NCI-H446 (cell line): Measurements from ENCODE around the gene TMEM26.

Experiments used
- DNase-seq, 2 experiments: peaks; one replicate each; lab custom pipeline; 2025; lab: John Stamatoyannopoulos, UW

The TMEM26 gene

GRCh38 chr10:61460835-61461234, 7.7 kb upstream of the TMEM26 start:
- DNase-seq = no peak

GRCh38 chr10:61458031-61458430, 4.8 kb upstream of the TMEM26 start:
- no peak for DNase-seq

GRCh38 chr10:61456095-61456789, 3.1 kb upstream of the TMEM26 start:
- DNase-seq = no peak

- no peak for DNase-seq
These were observed 2.5 kb upstream of the TMEM26 start for GRCh38 chr10:61455656-61456055.

GRCh38 chr10:61454541-61454940, 1.4 kb upstream of the TMEM26 start:
- DNase-seq = no peak

GRCh38 chr10:61452151-61452651, 980 bp downstream of the TMEM26 start:
- no peak for DNase-seq

GRCh38 chr10:61451357-61451756, 1.8 kb downstream of the TMEM26 start:
- no peak for DNase-seq

- peak in 1 of 2 experiments; percentile 6 for DNase-seq
These were observed 4.2 kb downstream of the TMEM26 start for GRCh38 chr10:61448841-61449600.

- no peak for DNase-seq
These were observed 5.1 kb downstream of the TMEM26 start for GRCh38 chr10:61448091-61448490.

- no peak for DNase-seq
These were observed 14.0 kb downstream of the TMEM26 start for GRCh38 chr10:61439058-61439609.

- no peak for DNase-seq
These were observed 14.8 kb downstream of the TMEM26 start for GRCh38 chr10:61438141-61438988.

- DNase-seq = no peak
These were observed 30.0 kb downstream of the TMEM26 start for GRCh38 chr10:61423178-61423577.

- no peak for DNase-seq
These were observed 35.5 kb downstream of the TMEM26 start for GRCh38 chr10:61417661-61418060.

- no peak for DNase-seq
These were observed 37.4 kb downstream of the TMEM26 start for GRCh38 chr10:61415824-61416223.

GRCh38 chr10:61411706-61412105, 41.5 kb downstream of the TMEM26 start:
- DNase-seq = no peak

GRCh38 chr10:61410353-61411070, 42.7 kb downstream of the TMEM26 start:
- no peak for DNase-seq

GRCh38 chr10:61409157-61409556, 44.0 kb downstream of the TMEM26 start:
- DNase-seq = no peak

- no peak for DNase-seq
These were observed 45.1 kb downstream of the TMEM26 start for GRCh38 chr10:61408105-61408504.

GRCh38 chr10:61406736-61407135, 46.4 kb downstream of the TMEM26 start:
- DNase-seq = no peak

- no peak for DNase-seq
These were observed 46.9 kb downstream of the TMEM26 start for GRCh38 chr10:61406242-61406641.

- DNase-seq = peak in 1 of 2 experiments; percentile 4
These were observed 48.4 kb downstream of the TMEM26 start for GRCh38 chr10:61404751-61405150.
